Measurements from ENCODE around the gene PCNX1. TPM values are rescaled to one million over a fixed set of nuclear protein-coding genes. Genes with fewer than 3 reads are reported as not detected.

Gene PCNX1
- total and polyA plus RNA-seq, 12 donors, result 11.3 to 196 (median 106) TPM

GRCh38 chr14:70924521-70924920 is 17.3 kb downstream of the PCNX1 start:
- intact Hi-C loops (cut with DNase I), result no loop called here
- DNase-seq, result no peak
- no peak overlapping the region for H3K27ac ChIP-seq
- H3K9me3 ChIP-seq (replicated peaks in 1 of 3), result no peaks in the 10 kb centered on the region
- no peaks in the 10 kb centered on the region for H3K36me3 ChIP-seq (replicated peaks in 1 of 2)
- no peaks in the 10 kb centered on the region for H3K27me3 ChIP-seq
- TF ChIP-seq POLR2A (IDR thresholded peaks at IDR 0.05) (no peak), CTCF (IDR thresholded peaks at IDR 0.05) (no peak)
- no peak overlapping the region for H3K4me3 ChIP-seq
- H3K4me1 ChIP-seq (replicated peaks in 1 of 2), result peaks cover 13 to 60% of the 10 kb centered on the region in 2 donors
- WGBS, 4 donors, result 83 to 94% (median 85%) methylated on average over 2 of the region's 2 CpGs

GRCh38 chr14:70926235-70926830 is 19.1 kb downstream of the PCNX1 start:
- Histone ChIP-seq H3K27ac (no peak overlapping the region), H3K9me3 (replicated peaks in 1 of 3) (no peaks in the 10 kb centered on the region), H3K36me3 (replicated peaks in 1 of 2) (no peaks in the 10 kb centered on the region), H3K27me3 (no peaks in the 10 kb centered on the region), H3K4me3 (no peak overlapping the region), H3K4me1 (replicated peaks in 1 of 2) (peaks cover 12 to 57% of the 10 kb centered on the region in 2 donors)
- DNase-seq, result no peak
- WGBS, 4 donors, result 69 to 74% (median 72%) methylated on average over 5 of the region's 5 CpGs
- TF ChIP-seq POLR2A (IDR thresholded peaks at IDR 0.05), result no peak
- TF ChIP-seq CTCF (IDR thresholded peaks at IDR 0.05), result no peak
- intact Hi-C loops (cut with DNase I), result no loop called here

- Histone ChIP-seq H3K4me1 (replicated peaks in 1 of 2) (peaks cover 24 to 66% of the 10 kb centered on the region in 2 donors), H3K9me3 (replicated peaks in 1 of 3) (no peaks in the 10 kb centered on the region), H3K27ac (no peak overlapping the region), H3K4me3 (no peak overlapping the region), H3K27me3 (no peaks in the 10 kb centered on the region), H3K36me3 (replicated peaks in 1 of 2) (no peaks in the 10 kb centered on the region)
- TF ChIP-seq POLR2A (IDR thresholded peaks at IDR 0.05), result no peak
- TF ChIP-seq CTCF (IDR thresholded peaks at IDR 0.05), result no peak
- intact Hi-C loops (cut with DNase I), result no loop called here
- DNase-seq, result no peak
Observed at GRCh38 chr14:70931008-70931407, 23.7 kb downstream of the PCNX1 start.

GRCh38 chr14:70934084-70934483 is 26.8 kb downstream of the PCNX1 start:
- Histone ChIP-seq H3K27me3 (no peaks in the 10 kb centered on the region), H3K9me3 (replicated peaks in 1 of 3) (no peaks in the 10 kb centered on the region), H3K4me3 (no peak overlapping the region), H3K36me3 (replicated peaks in 1 of 2) (no peaks in the 10 kb centered on the region), H3K4me1 (replicated peaks in 1 of 2) (peaks cover 20 to 50% of the 10 kb centered on the region in 2 donors), H3K27ac (peak overlapping the region in 4 of 5 donors; percentile 23 to 66 (median 46))
- TF ChIP-seq CTCF (IDR thresholded peaks at IDR 0.05) (no peak), POLR2A (IDR thresholded peaks at IDR 0.05) (no peak)
- 81 to 87% (median 83%) methylated on average over 5 of the region's 5 CpGs for WGBS, 4 donors
- no peak for DNase-seq
- intact Hi-C loops (cut with DNase I), result no loop called here

Data from adrenal gland (tissue), 12 donors.